ENCODE measurements around the gene SPATA31C2.

DNA sequence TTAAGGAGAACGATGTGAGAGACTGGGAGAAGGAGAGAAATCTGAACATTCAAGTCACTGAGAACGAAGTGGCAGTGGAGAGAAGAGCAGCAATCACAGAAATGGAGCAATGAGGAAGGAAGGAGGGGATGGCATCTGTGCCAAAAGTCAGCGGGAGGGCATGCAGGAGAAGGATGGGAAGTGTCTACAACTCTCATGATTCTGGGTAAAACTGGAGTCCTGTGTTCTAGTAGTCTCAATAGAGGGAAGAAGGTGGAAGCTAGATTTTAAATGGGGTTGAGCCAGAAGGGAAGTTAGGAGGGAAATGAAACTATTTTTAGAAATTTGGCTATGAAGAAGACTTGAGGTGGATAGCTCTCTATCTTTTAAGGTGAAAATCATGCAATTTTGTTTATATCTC is 39.1 kb upstream of the SPATA31C2 start:
- TF ChIP-seq, protein P1, sequence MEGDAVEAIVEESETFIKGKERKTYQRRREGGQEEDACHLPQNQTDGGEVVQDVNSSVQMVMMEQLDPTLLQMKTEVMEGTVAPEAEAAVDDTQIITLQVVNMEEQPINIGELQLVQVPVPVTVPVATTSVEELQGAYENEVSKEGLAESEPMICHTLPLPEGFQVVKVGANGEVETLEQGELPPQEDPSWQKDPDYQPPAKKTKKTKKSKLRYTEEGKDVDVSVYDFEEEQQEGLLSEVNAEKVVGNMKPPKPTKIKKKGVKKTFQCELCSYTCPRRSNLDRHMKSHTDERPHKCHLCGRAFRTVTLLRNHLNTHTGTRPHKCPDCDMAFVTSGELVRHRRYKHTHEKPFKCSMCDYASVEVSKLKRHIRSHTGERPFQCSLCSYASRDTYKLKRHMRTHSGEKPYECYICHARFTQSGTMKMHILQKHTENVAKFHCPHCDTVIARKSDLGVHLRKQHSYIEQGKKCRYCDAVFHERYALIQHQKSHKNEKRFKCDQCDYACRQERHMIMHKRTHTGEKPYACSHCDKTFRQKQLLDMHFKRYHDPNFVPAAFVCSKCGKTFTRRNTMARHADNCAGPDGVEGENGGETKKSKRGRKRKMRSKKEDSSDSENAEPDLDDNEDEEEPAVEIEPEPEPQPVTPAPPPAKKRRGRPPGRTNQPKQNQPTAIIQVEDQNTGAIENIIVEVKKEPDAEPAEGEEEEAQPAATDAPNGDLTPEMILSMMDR (conservative IDR thresholded peaks at IDR 0.05; ENCODE audit: low read length) = no peak
- no peak for TF ChIP-seq EZH2phosphoT487 (IDR thresholded peaks at IDR 0.05; ENCODE audit: borderline replicate concordance)
